Stimulated activated naive B cell treated with anti-CD40 and anti-IgM and Interleukin-4, amounts not matched to agents 10 μg/mL and 1 μg/mL and 100 μg/mL, for 72 hours (primary cell): ENCODE data around the gene LMTK2.

Experiments
- ATAC-seq, 2 donors: fragments of 150-1000 bp; cut with Tn5 transposase; replicated peaks; 2 replicates each; pipeline ENCODE4 v1.10.0; 2021; ENCODE audit warnings: moderate library complexity in 1 of 2
- DNase-seq: peaks from one replicate; pipeline ENCODE4 v3.0.0; 2021
- H3K27ac Mint-ChIP-seq: one replicate; pipeline ENCODE4 v1.8.0; 2022; ENCODE audit warnings: mild to moderate bottlenecking, mixed read lengths
- H3K27me3 Mint-ChIP-seq, 2 donors: one replicate each; pipeline ENCODE4 v1.8.0; 2022; ENCODE audit warnings: mixed read lengths in 2 of 2
- H3K36me3 Mint-ChIP-seq, 2 donors: one replicate each; pipeline ENCODE4 v1.8.0; 2022; ENCODE audit warnings: mixed read lengths in 2 of 2, mild to moderate bottlenecking in 1 of 2
- H3K4me1 Mint-ChIP-seq, 2 donors: one replicate each; pipeline ENCODE4 v1.8.0; 2022; ENCODE audit warnings: mixed read lengths in 2 of 2, mild to moderate bottlenecking in 1 of 2
- H3K4me3 Mint-ChIP-seq, 2 donors: one replicate each; pipeline ENCODE4 v1.8.0; 2022; ENCODE audit warnings: mild to moderate bottlenecking in 2 of 2, mixed read lengths in 2 of 2, moderate library complexity in 1 of 2
- H3K9me3 Mint-ChIP-seq, 2 donors: one replicate each; pipeline ENCODE4 v1.8.0; 2022; ENCODE audit warnings: mixed read lengths in 2 of 2, mild to moderate bottlenecking in 1 of 2

LMTK2 gene

DNA sequence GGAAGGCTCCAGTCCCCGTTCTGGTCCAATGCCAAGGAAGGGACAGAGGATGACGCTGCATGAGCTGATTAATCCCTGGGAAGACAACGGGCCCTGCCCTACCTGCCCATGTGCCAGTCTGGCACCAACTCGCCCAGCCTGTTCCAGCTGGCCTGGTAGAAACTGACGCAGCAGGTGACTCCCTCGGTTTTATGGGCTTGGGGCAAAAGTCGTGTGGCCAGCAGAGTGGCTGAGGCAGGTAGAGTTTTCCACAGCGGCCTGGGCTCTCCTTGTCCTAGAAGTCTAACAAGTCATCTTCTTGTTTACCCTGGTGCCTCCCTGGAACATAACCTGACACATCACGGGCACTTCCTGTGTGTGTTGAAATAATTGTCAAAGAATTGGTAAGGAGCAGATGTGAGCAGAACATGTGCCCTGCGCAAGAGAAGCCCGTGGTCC, 20.4 kb upstream of the LMTK2 start:
- no peak for ATAC-seq
- Mint-ChIP-seq H3K4me3 (no peak overlapping the region), H3K4me1 (no peaks in the 10 kb centered on the region), H3K36me3 (no peaks in the 10 kb centered on the region), H3K27ac (no peak overlapping the region), H3K27me3 (peaks cover 20 to 41% of the 10 kb centered on the region in 2 donors), H3K9me3 (no peaks in the 10 kb centered on the region)
- DNase-seq: no peak

DNA sequence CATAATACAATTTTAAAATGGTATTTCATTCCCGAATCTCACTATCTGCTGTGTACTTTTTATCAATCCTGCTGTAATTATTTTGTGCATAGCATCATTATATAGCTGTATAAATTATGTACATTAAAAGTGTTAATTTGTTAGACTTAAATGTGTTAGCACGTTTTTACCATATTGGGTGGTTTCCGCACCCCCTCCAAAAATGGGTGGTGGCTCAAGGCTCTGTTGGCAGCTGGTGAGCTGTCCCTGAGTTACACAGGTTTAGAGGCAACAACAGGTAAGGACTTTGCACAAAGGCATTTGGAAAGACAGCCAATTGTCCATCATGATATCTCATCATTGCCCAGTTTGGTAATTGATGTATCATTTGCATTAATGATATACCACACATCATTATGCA, 18.6 kb upstream of the LMTK2 start:
- H3K27me3 Mint-ChIP-seq: peaks cover 21 to 41% of the 10 kb centered on the region in 2 donors
- H3K27ac Mint-ChIP-seq: no peak overlapping the region
- no peak for DNase-seq
- no peaks in the 10 kb centered on the region for H3K36me3 Mint-ChIP-seq
- no peak overlapping the region for H3K4me3 Mint-ChIP-seq
- no peaks in the 10 kb centered on the region for H3K4me1 Mint-ChIP-seq
- no peaks in the 10 kb centered on the region for H3K9me3 Mint-ChIP-seq
- no peak for ATAC-seq

GRCh38 chr7:98090116-98090515, 16.5 kb upstream of the LMTK2 start:
- H3K4me3 Mint-ChIP-seq: no peak overlapping the region
- DNase-seq (no peak), ATAC-seq (no peak)
- peaks cover 5 to 7% of the 10 kb centered on the region in 2 donors for H3K9me3 Mint-ChIP-seq
- H3K4me1 Mint-ChIP-seq: no peaks in the 10 kb centered on the region
- H3K27me3 Mint-ChIP-seq: peaks cover 13 to 36% of the 10 kb centered on the region in 2 donors
- no peak overlapping the region for H3K27ac Mint-ChIP-seq
- H3K36me3 Mint-ChIP-seq: peaks cover under 1 to 3% of the 10 kb centered on the region in 2 donors

DNA sequence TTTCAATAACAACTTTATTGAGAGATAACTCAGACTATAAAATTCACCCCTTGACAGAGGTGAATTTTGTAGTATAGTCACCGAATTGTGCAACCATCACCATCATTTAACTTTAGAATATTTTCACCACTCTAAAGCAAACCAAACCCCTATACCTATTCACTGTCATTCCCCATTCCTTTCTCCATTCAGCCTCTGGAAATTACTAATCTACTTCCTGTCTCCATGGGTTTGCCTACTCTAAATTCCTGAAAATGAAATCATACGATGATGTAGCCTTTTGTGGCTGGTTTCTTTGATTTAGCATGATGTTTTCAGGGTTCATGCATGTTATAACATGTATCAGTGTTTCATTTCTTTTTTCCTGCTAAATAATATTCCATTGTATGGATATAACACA, 15.6 kb upstream of the LMTK2 start:
- ATAC-seq: no peak
- H3K27me3 Mint-ChIP-seq: peaks cover 21 to 38% of the 10 kb centered on the region in 2 donors
- H3K27ac Mint-ChIP-seq: no peak overlapping the region
- peaks cover 3 to 5% of the 10 kb centered on the region in 2 donors for H3K36me3 Mint-ChIP-seq
- H3K4me3 Mint-ChIP-seq: no peak overlapping the region
- H3K9me3 Mint-ChIP-seq: peaks cover 13 to 14% of the 10 kb centered on the region in 2 donors
- no peak for DNase-seq
- no peaks in the 10 kb centered on the region for H3K4me1 Mint-ChIP-seq

- ATAC-seq (no peak), DNase-seq (no peak)
- Mint-ChIP-seq H3K27me3 (peaks cover 21 to 33% of the 10 kb centered on the region in 2 donors), H3K36me3 (peaks cover 3 to 5% of the 10 kb centered on the region in 2 donors), H3K9me3 (peaks cover 13 to 14% of the 10 kb centered on the region in 2 donors), H3K27ac (no peak overlapping the region), H3K4me1 (no peaks in the 10 kb centered on the region), H3K4me3 (no peak overlapping the region)
Observed at GRCh38 chr7:98091523-98091922, 15.1 kb upstream of the LMTK2 start.

- no peaks in the 10 kb centered on the region for H3K4me1 Mint-ChIP-seq
- peaks cover 29 to 41% of the 10 kb centered on the region in 2 donors for H3K27me3 Mint-ChIP-seq
- no peak overlapping the region for H3K27ac Mint-ChIP-seq
- H3K9me3 Mint-ChIP-seq: peaks cover 31 to 35% of the 10 kb centered on the region in 2 donors
- DNase-seq: no peak
- ATAC-seq: no peak
- H3K4me3 Mint-ChIP-seq: no peak overlapping the region
- H3K36me3 Mint-ChIP-seq: peaks cover 5 to 7% of the 10 kb centered on the region in 2 donors
Observed at GRCh38 chr7:98097042-98097645, 9.5 kb upstream of the LMTK2 start.

- Mint-ChIP-seq H3K9me3 (peaks cover 25 to 31% of the 10 kb centered on the region in 2 donors), H3K4me3 (no peak overlapping the region), H3K4me1 (no peaks in the 10 kb centered on the region), H3K27me3 (peaks cover 42 to 54% of the 10 kb centered on the region in 2 donors), H3K27ac (no peak overlapping the region), H3K36me3 (peaks cover 2 to 6% of the 10 kb centered on the region in 2 donors)
- DNase-seq (no peak), ATAC-seq (no peak)
Observed at GRCh38 chr7:98100088-98100487, 6.6 kb upstream of the LMTK2 start.

- H3K9me3 Mint-ChIP-seq: peaks cover 16% of the 10 kb centered on the region in 2 donors
- H3K4me3 Mint-ChIP-seq: no peak overlapping the region
- peaks cover 0 to 4% of the 10 kb centered on the region in 2 donors for H3K36me3 Mint-ChIP-seq
- peaks cover 2 to 7% of the 10 kb centered on the region in 2 donors for H3K4me1 Mint-ChIP-seq
- ATAC-seq (no peak), DNase-seq (no peak)
- peaks cover 35 to 46% of the 10 kb centered on the region in 2 donors for H3K27me3 Mint-ChIP-seq
- no peak overlapping the region for H3K27ac Mint-ChIP-seq
Observed at GRCh38 chr7:98102170-98102569, 4.5 kb upstream of the LMTK2 start.

DNA sequence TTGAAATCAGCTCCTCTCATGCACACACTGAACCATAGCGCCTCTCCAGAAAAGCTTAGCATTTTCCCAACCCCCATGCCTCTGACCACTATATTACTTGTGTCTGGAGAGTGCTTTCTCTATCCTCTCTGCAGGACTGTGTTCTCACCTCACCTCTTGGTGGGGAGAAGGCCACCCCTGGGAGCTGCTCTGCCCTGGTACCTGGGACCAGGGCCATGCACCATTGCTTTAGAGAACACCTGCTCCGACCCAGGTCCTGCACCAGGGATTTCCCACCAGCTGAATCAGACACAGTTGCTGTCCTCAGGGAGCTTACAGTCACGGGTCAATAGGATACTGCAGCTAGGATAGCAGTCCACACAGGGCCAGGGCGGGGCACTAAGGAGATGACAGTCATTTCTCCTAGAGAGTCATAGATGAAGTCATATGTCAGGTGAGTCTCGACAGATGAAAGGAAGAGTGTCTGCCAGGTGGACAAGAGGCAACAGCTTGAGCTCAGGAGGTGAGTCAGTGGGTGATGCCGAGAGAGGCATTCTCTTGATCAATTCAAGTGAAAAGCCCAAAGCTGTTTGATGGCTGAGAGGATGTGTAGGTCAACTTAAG, 619 bp upstream of the LMTK2 start:
- Mint-ChIP-seq H3K27me3 (peaks cover 24 to 37% of the 10 kb centered on the region in 2 donors), H3K9me3 (peaks cover 3 to 5% of the 10 kb centered on the region in 2 donors), H3K27ac (no peak overlapping the region), H3K36me3 (no peaks in the 10 kb centered on the region), H3K4me3 (peak overlapping the region; percentile 59 to 99), H3K4me1 (peaks cover 6 to 17% of the 10 kb centered on the region in 2 donors)
- peak; percentile 2 to 14 for ATAC-seq
- no peak for DNase-seq

GRCh38 chr7:98107313-98107721, 655 bp downstream of the LMTK2 start:
- no peak for ATAC-seq

GRCh38 chr7:98110249-98111022, 3.8 kb downstream of the LMTK2 start:
- Mint-ChIP-seq H3K9me3 (peaks cover 3 to 4% of the 10 kb centered on the region in 2 donors), H3K36me3 (peaks cover 11 to 20% of the 10 kb centered on the region in 2 donors), H3K4me1 (peaks cover 6 to 17% of the 10 kb centered on the region in 2 donors), H3K4me3 (no peak overlapping the region), H3K27ac (no peak overlapping the region), H3K27me3 (peaks cover 12 to 16% of the 10 kb centered on the region in 2 donors)
- no peak for ATAC-seq
- DNase-seq: no peak

More at GRCh38 chr7:98107313-98107721, 655 bp downstream of the LMTK2 start:
- Mint-ChIP-seq H3K9me3 (no peaks in the 10 kb centered on the region), H3K4me3 (peak overlapping the region; percentile 96 to 99), H3K36me3 (peaks cover under 1 to 3% of the 10 kb centered on the region in 2 donors), H3K4me1 (peaks cover 6 to 17% of the 10 kb centered on the region in 2 donors), H3K27ac (peak overlapping the region; percentile 9), H3K27me3 (peaks cover 21 to 28% of the 10 kb centered on the region in 2 donors)
- DNase-seq: no peak

DNA sequence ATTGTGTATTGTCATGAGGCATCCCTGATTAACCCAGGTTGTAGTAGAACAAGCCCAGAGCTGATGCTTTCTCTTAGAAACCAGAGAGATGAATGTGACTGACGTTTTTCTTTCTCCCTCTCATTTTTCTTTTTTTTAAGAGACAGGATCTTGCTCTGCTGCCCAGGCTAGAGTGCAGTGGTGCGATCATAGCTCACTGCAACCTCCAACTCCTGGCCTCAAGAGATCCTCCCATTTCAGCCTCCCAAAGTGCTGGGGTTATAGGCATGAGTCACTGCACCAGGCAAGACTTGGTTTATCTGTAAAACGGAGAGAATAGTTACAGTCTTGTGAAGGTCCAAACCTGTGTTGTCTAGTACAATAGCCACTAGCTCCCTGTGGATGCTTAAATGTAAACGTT, 5.4 kb downstream of the LMTK2 start:
- no peak for DNase-seq
- Mint-ChIP-seq H3K27me3 (peaks cover 13 to 21% of the 10 kb centered on the region in 2 donors), H3K4me1 (peaks cover 4 to 10% of the 10 kb centered on the region in 2 donors), H3K4me3 (no peak overlapping the region), H3K27ac (no peak overlapping the region), H3K36me3 (peaks cover 11 to 23% of the 10 kb centered on the region in 2 donors), H3K9me3 (peaks cover 3 to 4% of the 10 kb centered on the region in 2 donors)
- ATAC-seq: no peak

GRCh38 chr7:98115746-98116525, 9.3 kb downstream of the LMTK2 start:
- peaks cover 12 to 36% of the 10 kb centered on the region in 2 donors for H3K27me3 Mint-ChIP-seq
- H3K4me1 Mint-ChIP-seq: no peaks in the 10 kb centered on the region
- DNase-seq (no peak), ATAC-seq (no peak)
- H3K9me3 Mint-ChIP-seq: peaks cover 3 to 4% of the 10 kb centered on the region in 2 donors
- no peak overlapping the region for H3K4me3 Mint-ChIP-seq
- no peak overlapping the region for H3K27ac Mint-ChIP-seq
- H3K36me3 Mint-ChIP-seq: peaks cover 14 to 28% of the 10 kb centered on the region in 2 donors
